Measurements from ENCODE around the gene ATP6V0A4.
"Not testable (repeated sequence)": the region's sequence is repeated elsewhere in the genome, so short reads cannot be mapped to it uniquely, and the experiment has no call there.

Gene ATP6V0A4

DNA sequence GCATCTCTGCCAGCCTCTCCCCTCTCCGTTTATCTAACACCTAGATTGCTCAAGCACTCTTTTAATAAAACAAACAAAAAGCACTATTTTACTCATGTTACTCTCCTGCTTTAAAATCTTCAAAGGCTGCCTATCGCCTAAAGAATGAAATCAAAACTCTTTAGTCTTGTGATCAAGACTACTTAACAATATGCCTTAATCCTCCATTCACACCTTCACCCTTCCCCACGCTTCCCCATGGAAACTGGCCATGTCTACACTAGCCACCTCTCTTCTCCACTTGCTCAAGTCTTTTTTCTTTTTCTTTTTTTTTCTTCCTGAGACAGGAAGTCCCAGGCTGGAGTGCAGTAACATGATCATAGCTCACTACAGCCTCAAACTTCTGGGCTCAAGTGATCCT is 48.0 kb downstream of the ATP6V0A4 start:
- DNase-seq: no peak

DNA sequence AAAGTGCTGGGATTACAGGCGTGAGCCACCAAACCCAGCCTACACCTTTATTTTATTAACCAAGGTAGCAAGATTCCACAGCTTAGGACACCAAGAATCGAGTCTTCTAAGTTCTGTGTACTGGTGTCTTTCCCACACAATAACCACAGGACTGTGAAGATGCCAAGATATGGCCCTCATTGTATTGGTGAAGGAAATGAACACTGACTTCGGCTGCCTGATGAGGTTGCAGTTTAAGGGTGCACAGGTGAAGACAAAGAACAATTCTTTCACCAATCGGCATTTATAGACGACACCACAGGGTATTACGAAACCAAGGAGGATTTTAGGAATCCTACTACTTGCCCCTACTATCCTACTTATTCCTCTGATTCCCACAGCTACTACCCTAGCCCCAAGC is 49.3 kb downstream of the ATP6V0A4 start:
- DNase-seq: no peak

DNA sequence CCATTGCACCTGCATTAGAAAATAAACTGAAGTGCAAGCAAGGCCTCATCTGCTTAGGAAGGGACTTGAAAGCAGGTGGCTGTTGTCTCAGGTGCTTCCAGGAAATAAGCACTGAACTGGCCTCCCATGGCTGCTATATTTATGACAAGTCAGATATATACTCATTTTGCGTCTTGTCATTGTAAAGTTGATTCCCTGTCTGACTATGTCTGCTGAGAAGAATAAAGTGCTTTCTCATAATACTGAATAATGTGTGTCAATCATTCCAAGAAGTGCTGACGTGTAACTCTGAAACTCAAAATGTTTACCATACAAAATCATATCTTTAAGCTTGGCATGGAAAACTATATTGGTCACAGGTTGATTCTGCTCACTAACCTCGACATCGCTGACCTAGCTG is 51.9 kb downstream of the ATP6V0A4 start:
- no peak for DNase-seq

DNA sequence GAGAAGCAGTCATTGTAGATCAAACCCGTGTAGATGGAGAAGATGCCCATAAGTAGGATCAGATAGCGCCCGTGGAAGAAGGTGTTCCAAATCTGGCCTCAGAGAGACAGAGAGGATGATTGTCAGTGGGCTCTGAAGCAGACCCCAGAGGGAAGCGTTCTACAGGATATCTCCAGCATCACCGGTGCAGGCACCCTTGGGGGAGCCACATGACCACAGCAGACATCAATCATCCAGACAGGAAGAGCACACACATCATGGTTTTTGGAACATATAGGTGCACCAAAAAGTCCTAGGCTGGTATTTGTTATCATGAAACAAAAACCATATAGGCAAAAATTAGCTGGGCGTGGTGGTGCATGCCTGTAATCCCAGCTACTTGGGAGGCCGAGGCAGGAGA is 52.8 kb downstream of the ATP6V0A4 start:
- no peak for DNase-seq

DNA sequence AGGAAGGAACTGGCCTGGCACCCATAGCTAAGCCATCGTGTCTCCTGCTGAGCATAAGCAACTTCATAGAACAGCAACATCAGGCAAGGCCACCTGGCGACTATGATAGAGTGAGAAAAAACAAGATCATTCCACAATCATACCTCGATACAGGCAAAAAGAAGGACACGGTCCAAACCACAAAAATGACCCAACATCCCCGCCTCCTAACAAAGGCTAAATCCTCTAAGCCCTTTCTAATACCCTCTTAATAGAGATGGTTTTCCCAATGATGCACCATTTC is 56.6 kb downstream of the ATP6V0A4 start:
- no peak for DNase-seq

DNA sequence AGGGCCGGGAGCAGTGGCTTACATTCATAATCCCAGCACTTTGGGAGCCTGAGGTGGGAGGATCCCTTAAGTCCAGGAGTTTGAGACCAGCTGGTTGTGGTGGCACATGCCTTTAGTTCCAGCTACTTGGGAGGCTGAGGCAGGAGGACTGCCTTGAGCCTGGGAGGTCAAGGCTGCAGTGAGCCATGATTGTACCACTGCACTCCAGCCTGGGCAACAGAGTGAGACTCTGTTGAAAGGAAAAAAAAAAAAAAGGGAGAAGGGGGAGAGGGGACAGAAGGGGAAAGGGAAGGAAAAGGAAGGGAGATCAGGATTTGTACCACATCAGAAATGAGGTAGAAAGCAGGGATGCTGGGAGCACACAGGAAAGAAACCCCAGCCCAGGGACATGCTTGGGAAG is 58.1 kb downstream of the ATP6V0A4 start:
- DNase-seq: no peak

DNA sequence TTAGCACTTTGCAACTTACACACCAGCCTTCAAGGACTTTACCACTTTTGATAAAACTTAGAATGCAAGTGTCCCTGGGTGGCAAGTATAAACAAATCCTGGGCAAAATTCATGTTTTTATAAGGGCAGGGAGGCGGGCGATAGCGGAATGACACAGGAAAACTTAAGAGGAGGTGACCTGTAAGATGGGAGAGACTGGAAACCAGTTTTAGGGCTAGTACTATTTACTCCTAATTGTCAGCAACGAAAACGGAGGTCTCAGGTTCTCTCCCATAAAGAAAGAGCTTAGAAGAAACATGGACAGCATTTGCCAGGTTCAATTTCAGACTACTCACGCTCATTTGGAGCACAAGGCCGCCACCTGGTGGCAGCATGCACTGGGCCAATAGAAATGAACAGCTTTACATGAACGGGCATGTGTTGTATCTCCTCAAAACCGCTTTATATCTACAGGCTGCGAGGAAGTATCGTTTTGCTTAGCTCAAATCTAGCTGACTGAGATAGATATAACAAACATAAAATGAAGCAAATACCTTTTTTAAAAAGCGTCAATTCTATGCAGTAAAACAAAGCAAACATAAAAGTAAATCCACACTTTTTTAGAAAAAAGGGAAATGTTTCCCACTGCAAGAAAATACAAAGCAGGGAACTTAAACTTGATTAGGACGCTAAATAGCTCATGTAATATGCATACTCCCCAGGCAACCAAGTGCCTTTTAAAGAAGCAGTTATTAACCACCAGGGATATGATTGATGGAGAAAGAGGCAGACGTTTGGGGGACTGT is 59.3 kb downstream of the ATP6V0A4 start:
- DNase-seq: peak; percentile 85

DNA sequence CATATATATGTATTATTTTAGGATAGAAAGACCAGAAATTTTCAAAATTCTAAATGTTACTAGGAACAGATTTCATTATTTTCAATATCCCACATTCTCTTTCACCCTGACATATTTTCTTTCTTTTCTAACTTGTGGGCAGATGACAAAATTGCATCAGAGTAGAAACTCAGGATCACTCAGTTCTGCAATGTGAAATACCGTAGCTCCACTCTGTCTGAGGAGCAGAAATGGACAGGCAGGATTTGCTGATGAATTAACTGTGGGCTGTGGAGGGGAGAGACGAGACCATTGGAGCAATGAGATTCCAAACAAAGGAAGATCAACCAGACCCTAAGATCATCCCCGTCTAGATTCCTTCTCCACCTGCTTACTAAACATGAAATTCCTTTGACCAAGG is 59.9 kb downstream of the ATP6V0A4 start:
- no peak for DNase-seq

DNA sequence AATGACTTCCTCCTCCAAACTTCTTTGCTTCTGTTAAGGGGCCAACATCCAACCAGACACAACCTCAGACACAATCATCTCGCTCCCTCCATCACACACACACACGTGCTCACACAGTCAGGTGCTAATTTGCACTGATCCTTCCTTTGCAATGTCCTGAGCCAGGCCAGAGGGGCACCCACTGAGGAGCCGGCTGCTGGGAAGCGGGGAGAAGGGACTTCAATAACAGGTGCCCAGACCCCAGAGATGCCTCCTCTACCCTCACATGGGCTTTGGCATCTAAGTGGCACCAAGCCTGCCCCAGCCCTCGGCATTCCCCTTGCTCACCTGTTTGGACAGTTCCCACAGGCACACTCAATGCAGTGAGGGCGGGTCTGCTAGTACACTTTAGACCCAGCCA is 62.6 kb downstream of the ATP6V0A4 start:
- DNase-seq: no peak

DNA sequence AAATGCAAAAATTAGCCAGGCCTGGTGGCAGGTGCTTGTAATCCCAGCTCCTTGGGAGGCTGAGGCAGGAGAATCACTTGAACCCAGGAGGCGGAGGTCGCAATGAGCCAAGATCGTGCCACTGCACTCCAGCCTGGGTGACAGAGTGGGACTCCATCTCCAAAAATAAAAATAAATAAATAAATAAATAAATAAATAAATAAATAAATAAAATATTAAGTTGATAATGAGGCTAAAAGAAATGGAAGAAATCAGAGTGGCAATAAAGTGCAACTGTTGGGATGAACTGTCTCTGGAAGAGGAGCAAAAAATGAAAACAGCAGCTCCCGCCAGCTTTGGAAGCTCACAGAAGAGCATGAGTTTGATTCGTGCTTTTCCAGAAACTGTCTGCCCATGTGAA is 66.3 kb downstream of the ATP6V0A4 start:
- DNase-seq: not testable (repeated sequence)

DNA sequence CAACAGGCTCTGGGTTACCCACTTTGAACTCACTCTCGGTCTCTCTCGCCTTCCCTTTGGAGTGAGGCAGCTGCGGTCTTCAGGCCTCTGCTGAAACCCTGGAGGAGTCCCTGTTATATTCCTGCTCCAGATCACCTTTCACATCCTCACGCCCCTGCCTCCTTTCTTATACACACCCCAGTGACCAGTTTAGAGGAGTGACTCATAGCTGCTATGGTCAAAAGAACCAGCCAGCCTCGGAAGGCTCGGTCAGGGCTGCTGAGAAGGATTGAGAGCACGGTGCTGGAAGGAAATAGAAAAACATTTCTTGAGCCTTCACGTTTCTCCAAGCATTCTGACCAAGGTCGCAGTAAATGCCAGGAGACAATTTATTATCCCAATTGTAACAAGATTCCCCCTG is 68.6 kb downstream of the ATP6V0A4 start:
- no peak for DNase-seq

DNA sequence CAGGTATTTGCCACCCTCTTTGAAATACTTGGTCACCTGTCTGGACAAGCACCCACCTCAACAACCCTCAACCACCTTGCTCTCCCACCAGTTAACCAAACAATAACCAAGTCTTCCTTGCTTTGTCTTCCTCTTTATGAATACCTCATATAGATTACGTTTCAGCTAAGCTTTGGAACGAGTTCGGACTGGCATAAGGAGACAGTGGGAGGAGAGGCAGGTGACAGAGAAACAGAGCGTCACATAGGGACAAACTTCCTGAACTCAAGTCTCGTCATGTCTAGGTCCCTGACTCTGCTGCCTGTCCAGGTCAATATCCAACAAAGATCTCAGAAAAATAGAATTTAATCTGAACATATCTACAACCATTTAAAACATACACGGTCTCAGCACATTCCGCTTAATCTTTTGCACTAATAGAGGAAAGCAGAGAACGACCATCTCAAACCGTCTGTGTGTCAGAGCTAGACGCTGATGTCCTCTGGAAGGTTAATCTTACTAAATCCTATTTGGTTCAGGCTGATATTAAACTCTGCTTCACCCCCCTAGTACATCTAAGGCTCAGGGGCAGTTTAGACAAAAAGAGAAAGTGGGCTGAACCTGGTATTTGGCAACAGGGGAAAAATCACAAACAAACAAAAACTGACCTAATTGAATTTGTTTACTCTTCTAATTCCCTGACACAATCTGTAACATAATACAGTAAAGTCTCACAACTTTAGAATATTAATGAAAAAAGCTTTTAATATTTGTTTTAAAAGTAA is 70.5 kb downstream of the ATP6V0A4 start:
- DNase-seq: peak; percentile 12

DNA sequence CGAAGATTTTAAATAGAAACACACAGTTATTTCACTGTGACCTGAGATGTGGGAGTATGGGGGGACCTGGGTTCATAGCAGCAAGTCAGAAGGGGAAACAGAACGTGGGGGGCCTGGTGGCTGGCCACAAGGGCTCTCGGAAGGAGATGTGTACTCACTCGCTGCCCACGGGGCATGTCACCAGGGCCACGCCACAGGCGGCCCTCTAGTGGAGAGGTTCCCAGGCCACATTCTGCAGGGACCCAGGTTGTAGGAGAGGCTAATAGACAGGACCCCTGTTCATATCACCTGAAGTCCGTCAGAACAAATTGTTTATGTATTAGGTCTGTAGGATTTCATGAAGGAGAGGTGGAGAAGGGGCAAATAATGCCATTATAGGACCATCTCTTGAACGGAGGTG is 71.7 kb downstream of the ATP6V0A4 start:
- DNase-seq: no peak

DNA sequence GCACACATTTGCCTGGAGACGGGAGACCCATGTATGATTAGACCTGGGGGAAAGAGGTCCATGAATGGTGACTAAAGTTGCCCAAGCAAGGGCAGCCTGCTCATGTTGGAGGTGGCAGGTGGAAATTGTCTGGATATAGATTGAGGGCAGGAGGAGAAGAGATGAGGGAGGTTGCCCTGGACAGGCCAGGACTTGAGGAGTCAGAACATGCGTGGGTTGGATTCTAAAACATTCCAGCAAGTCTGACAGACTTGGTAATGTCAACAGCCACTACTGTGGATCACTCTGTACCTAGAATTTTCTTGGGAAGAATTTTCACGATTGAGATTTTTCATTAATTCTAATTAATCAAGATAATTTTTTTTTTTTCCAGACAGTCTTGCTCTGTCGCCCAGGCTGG is 77.7 kb downstream of the ATP6V0A4 start:
- DNase-seq: no peak

DNA sequence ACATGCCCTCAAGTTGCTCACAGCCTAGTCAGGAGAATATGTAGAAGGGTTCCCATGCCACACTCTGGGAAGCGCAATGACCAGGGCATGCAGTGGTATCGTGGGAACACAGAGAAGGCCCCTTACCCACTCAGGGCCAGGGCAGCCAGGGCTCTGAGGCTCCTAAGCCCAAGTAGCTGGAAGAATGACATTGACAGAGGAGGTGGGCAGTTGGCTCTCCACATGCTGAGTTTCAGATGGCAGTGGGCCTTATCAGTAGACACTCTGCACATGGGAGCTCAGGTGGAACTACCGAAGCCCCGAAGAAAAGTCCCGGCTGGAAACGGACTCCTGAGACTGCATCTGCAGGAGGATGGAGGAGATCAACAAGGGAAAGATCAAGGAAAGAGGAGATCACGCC is 81.1 kb downstream of the ATP6V0A4 start:
- no peak for DNase-seq

DNA sequence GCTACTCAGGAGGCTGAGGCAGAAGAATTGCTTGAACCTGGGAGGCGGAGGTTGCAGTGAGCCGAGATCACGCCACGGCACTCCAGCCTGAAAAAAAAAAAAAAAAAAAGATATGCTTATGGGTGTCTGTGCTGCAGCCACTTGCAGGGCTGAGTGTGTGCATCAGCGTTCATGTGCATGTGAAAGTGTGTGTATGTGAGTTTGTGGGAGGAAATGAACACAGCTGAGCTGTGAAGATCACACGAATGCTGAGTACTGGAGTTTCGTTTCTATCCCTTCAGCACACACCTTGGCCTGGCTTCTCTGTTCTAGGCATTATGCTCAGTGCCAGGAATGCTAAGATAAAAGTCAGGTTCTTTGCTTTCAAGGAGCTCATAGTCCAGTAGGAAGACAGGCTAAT is 84.8 kb downstream of the ATP6V0A4 start:
- DNase-seq: no peak

DNA sequence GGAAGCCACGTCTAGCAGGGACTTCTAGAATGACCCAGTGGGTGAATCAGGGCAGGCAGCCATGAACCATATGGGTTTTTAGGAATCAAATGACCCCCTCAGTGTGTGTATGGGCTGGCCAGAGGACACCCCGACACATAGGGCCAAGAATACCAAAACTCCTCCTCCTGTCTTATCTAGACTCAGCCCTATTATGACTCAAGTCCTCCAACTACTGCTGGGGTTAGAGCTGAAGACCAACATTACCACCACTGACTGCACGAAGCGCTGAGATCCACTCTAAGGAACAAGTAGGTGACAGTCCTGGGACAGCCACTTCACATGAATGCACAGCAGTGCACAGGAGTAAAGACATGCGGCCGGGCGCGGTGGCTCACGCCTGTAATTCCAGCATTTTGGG is 85.3 kb downstream of the ATP6V0A4 start:
- no peak for DNase-seq

DNA sequence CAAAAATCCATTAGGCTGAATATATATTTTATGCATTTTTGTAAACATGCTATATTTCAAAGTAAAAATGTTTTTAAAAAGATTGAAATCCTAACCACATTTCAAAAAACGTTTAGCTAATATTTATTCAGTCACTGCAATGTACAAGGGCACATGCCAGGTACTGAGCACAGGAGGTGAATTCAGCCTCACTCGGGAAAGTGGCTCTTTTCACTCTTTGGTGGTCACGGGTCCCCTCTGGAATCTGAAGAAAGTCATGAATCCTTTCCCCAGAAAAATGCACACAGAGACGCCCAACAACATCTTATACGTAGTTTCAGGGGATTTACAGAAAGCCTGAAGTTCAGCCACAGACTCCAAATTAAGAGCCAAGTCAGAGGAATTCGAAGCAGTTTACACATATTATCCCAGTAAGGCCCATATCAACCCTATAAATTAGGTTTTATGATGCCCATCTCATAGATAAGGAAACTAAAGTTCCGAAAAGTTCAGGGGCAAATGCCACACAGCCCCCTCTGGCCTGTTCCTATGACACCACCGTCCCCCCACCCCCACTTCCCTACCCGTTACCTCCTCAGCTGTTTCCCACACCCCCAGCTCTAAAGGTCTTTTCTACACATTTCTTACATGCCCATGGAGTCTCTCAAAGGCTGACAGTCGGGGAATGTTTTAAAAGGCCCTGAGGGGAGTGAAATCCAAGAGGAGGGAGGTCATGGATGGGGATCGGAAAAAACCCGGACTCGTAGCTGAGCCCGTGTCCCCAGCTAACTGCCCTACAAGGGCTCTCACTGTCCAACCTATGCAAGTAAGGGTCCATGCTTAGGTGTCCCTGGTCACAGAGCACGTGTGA is 87.2 kb downstream of the ATP6V0A4 start:
- DNase-seq: no peak

DNA sequence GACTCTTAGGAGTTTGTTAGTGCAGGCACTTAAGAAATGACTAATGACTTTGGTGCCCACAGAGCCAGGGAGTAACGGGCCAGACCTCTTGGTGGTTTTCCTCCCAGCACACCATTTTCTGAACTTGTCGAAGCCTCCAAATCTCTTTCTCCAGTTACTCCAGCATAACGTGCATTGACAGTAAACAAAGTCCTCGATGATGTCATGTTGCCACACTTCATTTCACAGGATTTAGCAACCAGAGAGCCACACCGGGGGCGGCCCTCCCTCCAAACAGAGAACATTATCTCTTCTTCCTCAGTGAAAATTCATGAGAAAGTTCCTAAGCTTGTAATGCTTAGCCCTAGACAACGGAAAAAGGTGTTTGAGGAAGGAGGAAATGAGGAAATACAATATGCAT is 92.8 kb downstream of the ATP6V0A4 start:
- peak; percentile 8 for DNase-seq

DNA sequence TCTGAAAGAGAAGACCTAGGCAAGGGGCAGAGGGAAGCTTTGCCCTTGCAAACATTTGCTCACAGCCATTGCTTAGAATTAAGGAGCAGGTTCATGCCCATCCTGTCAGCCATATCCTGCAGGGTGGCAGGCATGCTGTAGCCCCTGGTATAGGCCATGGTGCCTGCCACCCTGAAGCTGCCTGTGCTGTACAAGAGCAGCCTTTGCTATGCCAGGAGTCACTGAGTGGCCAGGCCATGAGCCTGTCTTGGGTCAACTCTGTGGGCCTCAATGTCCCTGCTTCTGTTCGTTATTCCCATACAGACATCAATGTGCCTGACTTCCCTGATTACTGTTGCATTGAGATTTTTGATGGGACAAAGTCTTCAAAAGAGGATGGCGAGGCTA is 96.5 kb downstream of the ATP6V0A4 start:
- DNase-seq: no peak

DNA sequence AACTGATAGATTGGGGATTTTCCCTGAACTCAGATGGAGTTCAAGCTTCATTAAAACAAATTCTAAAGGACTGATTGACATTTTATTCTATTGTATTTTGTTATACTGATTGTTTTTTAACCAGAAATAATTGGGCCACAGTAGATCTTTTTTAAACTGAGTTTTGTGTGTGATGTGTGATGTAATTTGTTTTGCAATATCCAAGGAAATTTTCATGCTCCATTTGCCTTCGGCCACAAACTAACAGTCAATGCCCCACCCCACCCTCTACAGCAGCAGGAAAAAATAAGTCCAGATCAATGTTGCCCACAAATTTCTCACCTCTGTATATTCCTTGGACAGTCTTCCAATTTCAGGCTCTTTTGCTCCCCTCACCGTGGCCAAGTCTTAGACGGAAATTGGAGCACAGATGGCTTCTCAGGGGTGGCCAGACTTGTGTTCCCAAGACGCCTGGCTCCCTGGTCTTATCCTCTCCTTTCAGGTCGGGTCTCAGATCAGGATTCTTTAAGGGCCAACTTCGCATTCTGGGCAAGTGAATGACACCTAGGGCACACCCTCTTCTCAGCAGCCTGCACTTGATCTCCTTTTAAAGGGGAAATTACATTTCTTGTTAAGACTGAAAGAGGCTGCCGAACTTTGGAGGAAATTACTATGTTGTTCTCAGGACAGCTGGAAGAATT is 97.0 kb downstream of the ATP6V0A4 start, which contains the start of gene SVOPL:
TSS of gene SVOPL (minus strand) at position 506 of the 680 bp plus-strand sequence. CDS start 22,317 bp downstream, outside the sequence.
- no peak for DNase-seq

DNA sequence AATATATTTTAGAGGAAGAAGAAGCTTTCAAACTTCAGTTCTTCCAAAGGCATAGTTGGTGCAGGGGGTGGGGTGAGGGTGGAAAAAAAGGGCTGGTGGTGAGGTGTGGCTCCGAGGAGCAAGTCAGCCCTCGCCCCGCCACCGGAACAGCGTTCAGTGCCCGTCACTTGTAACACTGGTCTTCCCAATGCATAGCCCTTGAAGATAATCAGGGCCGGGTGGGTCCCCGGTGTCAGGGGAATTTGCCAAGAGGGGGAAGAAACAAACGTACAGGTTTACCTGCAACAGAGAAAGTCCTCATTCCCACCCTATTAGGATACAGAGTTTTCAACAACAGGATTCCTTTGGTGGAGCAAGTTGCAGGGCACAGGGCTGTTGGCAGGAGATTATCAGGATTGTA is 98.3 kb downstream of the ATP6V0A4 start:
- no peak for DNase-seq

DNA sequence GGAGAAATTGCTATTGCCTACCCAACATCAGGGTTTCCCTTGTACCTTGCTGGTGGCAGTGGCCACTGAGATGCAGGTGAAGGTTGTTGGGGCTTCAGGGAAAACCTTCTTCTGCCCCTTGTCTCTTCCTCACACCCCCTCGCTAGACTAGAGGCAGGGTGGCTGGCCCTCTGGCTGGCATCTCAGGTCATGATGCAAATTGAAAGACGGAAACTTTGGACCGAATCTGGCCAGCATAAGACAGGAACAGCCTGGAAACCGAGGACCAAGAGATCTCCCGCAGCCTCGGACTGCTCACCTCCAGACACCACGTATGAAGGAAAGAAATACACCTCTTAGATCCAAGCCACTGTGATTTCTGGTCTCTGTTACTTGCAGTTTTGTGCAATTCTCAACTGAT is 99.7 kb downstream of the ATP6V0A4 start:
- no peak for DNase-seq

All from NCI-H345 (cell line).